HAP-1 (cell line): ENCODE results near the gene TIMM21.
A peak's percentile ranks its signal among the peaks of the same experiment; 100 is the strongest.

Source experiments
- DNase-seq, 2 experiments: peaks; one replicate each; pipeline ENCODE4 v3.0.0-alpha.2; 2016 to 2020; ENCODE audit warnings: low spot score in 2 of 2
- H3K27me3 ChIP-seq: fragments of 250-450 bp; sonication (Bioruptor Pico); 2 replicates; pipeline ENCODE4 v1.5.1; 2020; ENCODE audit warnings: low read depth, mild to moderate bottlenecking, moderate library complexity
- H3K36me3 ChIP-seq: fragments of 250-450 bp; sonication (Bioruptor Pico); replicated peaks from 2 replicates; pipeline ENCODE4 v1.5.1; 2020; ENCODE audit warnings: mild to moderate bottlenecking
- H3K4me1 ChIP-seq: fragments of 250-450 bp; sonication (Bioruptor Pico); 2 replicates; pipeline ENCODE4 v1.5.1; 2020; ENCODE audit warnings: mild to moderate bottlenecking
- H3K4me3 ChIP-seq: fragments of 250-450 bp; sonication (Bioruptor Pico); 2 replicates; pipeline ENCODE4 v1.5.1; 2020; ENCODE audit warnings: mild to moderate bottlenecking, moderate library complexity
- H3K9me3 ChIP-seq: fragments of 250-450 bp; sonication (Bioruptor Pico); 2 replicates; pipeline ENCODE4 v1.5.1; 2020; ENCODE audit warnings: mild to moderate bottlenecking, moderate library complexity
- in situ Hi-C: fragments of 300-500 bp; cut with MboI; formaldehyde crosslinking; loops from 3 replicates; pipeline ENCODE4 v1.14.3; 2020; ENCODE audit warnings: low sequenced_read_pairs, inconsistent platforms, mixed read lengths

TIMM21 gene, protein sequence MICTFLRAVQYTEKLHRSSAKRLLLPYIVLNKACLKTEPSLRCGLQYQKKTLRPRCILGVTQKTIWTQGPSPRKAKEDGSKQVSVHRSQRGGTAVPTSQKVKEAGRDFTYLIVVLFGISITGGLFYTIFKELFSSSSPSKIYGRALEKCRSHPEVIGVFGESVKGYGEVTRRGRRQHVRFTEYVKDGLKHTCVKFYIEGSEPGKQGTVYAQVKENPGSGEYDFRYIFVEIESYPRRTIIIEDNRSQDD

DNA sequence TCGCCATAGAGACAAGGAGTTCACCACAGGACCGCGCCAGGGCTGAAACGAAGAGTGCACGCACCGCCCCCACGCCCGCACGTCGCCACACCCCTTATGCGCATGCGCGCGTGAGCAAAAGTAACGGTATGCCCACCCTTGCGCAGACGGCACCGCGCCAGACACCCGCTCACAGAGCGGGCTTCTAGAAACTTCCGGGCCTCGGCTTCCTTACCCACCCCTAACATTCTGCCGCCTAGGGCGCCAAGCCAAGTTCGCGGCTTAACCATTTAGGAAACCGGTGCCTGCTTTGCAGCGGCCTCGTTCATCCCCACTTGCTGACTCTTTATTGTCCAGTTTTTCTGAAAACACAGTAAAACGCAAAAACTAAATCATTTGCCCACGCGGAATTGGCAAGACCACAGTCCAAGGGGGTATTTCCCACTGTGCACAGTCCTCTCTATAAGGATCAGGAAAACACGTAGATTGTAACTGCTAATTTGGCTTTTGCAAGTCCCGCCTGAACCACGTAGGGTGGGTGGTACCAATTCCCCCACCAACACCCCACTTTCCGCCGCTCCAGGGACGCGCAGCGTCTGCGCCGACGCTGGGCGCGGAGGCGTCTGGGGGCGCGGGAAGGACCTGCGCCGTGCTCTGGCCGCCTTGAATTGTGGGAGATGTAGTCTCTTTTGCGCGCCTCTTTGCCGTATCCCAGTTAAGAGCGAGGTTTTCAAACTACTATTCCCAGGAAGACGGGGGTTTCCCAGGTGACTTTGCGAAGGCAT is at the start of gene TIMM21, which contains the start of gene FBXO15:
TIMM21 (plus strand) TSS at position 745 of the 764 bp plus-strand sequence. CDS start 286 bp downstream, outside the sequence.
FBXO15 (minus strand) TSS at position 56 of the 764 bp plus-strand sequence; CDS start at position 7, 49 bp downstream.
- Histone ChIP-seq H3K27me3 (peaks cover 5% of the 10 kb centered on the region; the same call in 1 of the 2 replicates), H3K4me3 (peak within 1 kb of the TSS; percentile 90), H3K4me1 (peaks cover 26% of the 10 kb centered on the region), H3K9me3 (peaks cover 3% of the 10 kb centered on the region; the same call in 1 of the 2 replicates), H3K36me3 (peaks cover 15% of the 10 kb centered on the region)
- peak; percentile 94 to 95 for DNase-seq
- in situ Hi-C loops = no loop called here

DNA sequence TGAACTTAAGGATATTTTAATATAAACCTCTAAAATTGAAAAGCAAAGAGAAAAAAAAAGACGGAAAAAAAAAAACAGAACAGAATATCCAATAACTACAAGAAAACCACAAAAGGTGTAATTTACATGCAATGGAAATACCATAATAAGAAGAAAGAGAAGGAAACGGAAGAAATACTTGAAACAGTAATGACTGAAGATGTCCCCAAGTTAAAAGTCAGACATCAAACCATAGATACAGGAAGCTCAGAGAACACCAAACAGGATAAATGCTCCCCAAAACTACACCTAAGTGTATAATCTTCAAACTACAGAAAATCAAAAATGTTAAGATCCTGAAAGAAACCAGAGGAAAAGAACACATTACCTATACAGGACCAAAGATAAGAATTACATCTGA is 39.9 kb upstream of the TIMM21 start:
- in situ Hi-C loops = no loop called here
- Histone ChIP-seq H3K4me3 (no peak overlapping the region), H3K4me1 (no peaks in the 10 kb centered on the region), H3K9me3 (no peaks in the 10 kb centered on the region), H3K36me3 (no peaks in the 10 kb centered on the region), H3K27me3 (no peaks in the 10 kb centered on the region)
- no peak for DNase-seq

DNA sequence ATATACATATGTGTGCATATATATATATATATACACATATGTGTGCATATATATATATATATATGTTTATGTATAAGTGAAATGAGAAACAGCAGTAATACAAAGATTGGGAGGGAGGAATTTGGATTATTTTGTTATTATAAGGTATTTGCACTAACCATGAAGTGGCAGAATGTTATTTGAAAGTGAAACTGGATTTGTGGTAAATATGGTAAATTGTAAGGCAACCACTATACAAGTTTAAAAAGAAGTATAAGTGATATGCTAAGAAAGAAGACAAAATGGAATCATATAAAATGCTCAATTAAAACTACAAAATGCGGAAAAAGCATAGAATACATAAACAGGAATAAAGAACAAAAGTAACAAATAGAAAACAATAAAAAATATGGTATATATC is 38.2 kb upstream of the TIMM21 start:
- no peak for DNase-seq
- no peaks in the 10 kb centered on the region for H3K36me3 ChIP-seq
- H3K9me3 ChIP-seq = no peaks in the 10 kb centered on the region
- no peaks in the 10 kb centered on the region for H3K4me1 ChIP-seq
- H3K27me3 ChIP-seq = no peaks in the 10 kb centered on the region
- no peak overlapping the region for H3K4me3 ChIP-seq
- in situ Hi-C loops = no loop called here

DNA sequence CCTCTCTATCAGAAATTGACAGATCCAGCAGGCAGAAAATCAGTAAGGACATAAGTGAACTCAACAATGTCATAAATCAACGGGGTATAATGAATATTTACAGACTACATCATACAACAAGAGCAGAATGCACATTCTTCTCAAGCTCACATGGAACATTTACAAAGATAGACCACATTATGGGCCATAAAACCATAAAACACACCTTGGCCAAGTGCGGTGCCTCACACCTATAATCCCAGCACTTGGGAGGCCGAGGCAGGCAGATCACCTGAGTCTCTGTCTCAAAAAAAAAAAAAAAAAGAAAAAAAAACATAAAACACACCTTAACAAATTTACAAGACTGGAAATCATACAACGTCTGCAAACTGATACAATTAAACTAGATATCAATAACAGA is 37.3 kb upstream of the TIMM21 start:
- in situ Hi-C loops = no loop called here
- Histone ChIP-seq H3K9me3 (no peaks in the 10 kb centered on the region), H3K4me3 (no peak overlapping the region), H3K4me1 (no peaks in the 10 kb centered on the region), H3K36me3 (no peaks in the 10 kb centered on the region), H3K27me3 (no peaks in the 10 kb centered on the region)
- DNase-seq = no peak

DNA sequence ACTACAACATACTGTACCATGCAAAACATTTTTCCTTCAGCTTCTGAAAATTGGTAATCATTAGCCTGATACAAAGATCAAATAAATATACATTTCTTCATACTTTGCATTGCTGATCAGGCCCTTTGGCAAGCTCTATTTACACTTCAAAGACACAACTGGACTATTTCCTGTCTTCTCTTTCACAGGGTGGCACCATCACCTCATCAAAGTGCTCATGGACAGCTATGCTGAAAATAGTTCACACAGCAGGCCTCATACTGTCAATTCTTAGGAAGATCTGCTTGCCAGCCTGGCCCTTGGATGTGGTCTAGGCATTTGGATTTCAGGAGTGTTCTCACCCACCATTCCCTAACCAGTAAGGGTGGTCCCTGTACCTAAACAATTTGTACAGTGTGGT is 34.6 kb upstream of the TIMM21 start:
- Histone ChIP-seq H3K4me3 (no peak overlapping the region), H3K36me3 (no peaks in the 10 kb centered on the region), H3K9me3 (no peaks in the 10 kb centered on the region), H3K27me3 (no peaks in the 10 kb centered on the region), H3K4me1 (no peaks in the 10 kb centered on the region)
- in situ Hi-C loops = no loop called here
- no peak for DNase-seq

DNA sequence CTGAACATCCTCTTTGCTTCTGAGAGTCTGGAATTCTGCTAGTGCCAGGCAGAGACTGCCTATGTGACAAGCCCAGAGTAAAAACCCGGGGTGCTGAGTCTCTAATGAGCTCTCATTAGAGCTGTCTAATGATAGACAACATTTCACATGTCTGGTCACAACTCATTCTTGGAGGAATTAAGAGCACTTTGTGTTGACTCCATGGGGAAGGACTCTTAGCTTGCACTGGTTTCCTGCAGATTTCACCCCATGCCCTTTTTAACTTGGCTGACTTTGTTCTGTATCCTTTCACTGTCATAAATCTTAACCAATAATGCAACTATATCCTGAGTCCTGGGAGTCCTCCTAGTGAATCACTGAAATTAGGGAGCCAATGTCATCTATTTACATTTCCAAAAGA is 34.2 kb upstream of the TIMM21 start:
- Histone ChIP-seq H3K4me3 (no peak overlapping the region), H3K9me3 (no peaks in the 10 kb centered on the region), H3K27me3 (no peaks in the 10 kb centered on the region), H3K36me3 (no peaks in the 10 kb centered on the region), H3K4me1 (no peaks in the 10 kb centered on the region)
- in situ Hi-C loops = no loop called here
- DNase-seq = no peak

DNA sequence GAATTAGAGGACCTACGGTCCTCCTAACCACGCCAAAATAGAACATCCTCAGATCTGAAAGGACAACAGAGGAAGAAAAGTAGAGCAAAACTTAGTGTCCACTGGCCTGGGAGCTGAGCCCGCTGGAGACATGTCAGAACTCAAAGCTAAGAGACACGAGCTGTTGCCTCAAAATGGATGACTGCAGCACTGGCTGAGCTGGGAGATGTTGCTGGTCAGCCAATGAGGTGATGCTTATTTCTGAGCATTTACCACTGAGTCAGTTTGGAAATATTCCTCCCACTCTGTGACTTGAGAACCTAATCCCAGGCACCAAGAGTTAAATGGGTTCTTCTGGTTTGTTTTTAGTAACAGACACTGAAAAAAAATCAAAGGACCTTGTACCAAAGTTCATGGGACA is 33.3 kb upstream of the TIMM21 start:
- in situ Hi-C loops = no loop called here
- H3K4me3 ChIP-seq = no peak overlapping the region
- no peak for DNase-seq
- no peaks in the 10 kb centered on the region for H3K9me3 ChIP-seq
- H3K36me3 ChIP-seq = no peaks in the 10 kb centered on the region
- no peaks in the 10 kb centered on the region for H3K4me1 ChIP-seq
- no peaks in the 10 kb centered on the region for H3K27me3 ChIP-seq

DNA sequence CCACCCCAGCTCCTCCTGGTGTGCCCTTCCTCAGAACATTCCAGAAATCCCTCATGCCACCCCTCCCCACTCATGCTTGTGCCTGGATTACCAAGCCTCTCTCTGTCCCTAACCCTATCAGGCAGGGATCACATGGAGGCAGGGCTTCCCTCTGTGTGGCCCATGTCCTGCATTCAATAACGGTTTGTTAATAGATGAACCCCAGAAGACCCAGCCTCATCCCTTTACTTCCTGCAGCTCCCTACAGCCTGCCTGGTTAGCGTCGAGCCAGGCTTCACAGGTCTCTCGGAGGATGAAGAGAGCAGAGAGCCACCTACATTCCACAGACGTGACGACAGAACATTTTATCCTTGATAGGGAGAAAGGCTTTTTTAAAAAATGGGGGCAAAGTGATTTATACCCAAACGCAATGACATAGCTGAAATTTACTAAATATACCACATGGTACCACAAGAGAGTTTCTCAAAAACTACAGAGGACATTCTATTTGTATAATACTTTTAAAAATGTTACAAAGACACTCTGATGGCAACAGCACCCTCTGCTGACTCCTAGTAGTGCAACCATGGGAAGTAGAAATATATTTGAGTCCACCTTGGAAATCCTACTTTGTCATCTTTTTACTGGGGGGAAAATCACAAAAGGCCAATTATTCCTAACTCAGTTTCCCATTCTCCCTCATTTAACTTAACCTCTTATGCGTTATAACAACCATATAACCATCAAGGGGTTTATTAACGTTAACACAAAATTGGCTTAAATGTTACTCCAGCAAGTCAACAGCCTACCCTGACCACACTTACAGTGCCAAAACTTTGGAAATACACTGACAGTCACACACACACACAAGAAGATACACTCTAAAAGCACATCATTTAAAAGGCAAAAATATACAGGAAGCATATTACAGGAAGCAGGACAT is 31.4 kb upstream of the TIMM21 start:
- H3K9me3 ChIP-seq = no peaks in the 10 kb centered on the region
- peak; percentile 12 to 27 for DNase-seq
- H3K36me3 ChIP-seq = no peaks in the 10 kb centered on the region
- H3K4me1 ChIP-seq = no peaks in the 10 kb centered on the region
- H3K4me3 ChIP-seq = no peak overlapping the region
- in situ Hi-C loops = no loop called here
- H3K27me3 ChIP-seq = 0 out of 2 replicates have a peak, but pooled peaks cover 3% of the 10 kb centered on the region

DNA sequence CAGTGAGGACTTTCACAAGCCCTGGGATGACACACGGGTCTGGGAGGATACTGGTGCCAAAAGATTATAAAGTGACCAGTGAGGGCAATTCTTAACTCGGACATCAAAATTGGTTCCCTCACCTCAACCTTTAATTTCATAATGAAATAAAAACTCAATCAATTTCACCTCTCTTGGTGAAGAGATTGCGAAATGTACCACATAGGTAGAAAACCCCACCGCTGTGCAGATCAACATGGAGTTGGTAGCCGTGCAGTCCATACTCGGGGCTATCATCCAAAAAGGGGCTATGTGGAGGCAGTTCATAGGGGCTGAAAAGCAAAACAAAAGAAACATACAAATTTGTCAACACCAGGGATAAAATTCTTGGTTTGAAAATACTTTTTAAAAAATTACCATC is 25.1 kb upstream of the TIMM21 start:
- Histone ChIP-seq H3K4me1 (peaks cover 8% of the 10 kb centered on the region), H3K9me3 (no peaks in the 10 kb centered on the region), H3K4me3 (no peak overlapping the region), H3K36me3 (no peaks in the 10 kb centered on the region), H3K27me3 (peaks cover 38% of the 10 kb centered on the region)
- no peak for DNase-seq
- in situ Hi-C loops = no loop called here

DNA sequence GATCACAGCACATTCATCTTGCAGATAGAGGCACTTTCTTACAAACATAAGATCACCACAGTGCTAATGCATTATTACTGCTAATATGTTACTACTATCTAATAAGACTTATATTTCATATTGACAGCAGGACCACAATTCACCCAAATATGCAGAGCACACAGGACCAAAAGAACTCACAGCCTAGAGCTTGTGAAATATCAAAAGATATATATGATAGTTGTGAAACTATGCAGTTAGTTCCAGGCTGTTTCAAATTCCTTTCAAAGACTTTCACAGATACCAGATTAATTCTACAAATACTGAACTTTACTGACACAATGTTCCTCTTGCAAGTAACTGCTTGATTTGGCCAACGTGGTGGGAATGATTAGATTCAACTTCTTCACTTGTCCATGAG is 23.7 kb upstream of the TIMM21 start:
- peaks cover 52% of the 10 kb centered on the region for H3K27me3 ChIP-seq
- in situ Hi-C loops = no loop called here

DNA sequence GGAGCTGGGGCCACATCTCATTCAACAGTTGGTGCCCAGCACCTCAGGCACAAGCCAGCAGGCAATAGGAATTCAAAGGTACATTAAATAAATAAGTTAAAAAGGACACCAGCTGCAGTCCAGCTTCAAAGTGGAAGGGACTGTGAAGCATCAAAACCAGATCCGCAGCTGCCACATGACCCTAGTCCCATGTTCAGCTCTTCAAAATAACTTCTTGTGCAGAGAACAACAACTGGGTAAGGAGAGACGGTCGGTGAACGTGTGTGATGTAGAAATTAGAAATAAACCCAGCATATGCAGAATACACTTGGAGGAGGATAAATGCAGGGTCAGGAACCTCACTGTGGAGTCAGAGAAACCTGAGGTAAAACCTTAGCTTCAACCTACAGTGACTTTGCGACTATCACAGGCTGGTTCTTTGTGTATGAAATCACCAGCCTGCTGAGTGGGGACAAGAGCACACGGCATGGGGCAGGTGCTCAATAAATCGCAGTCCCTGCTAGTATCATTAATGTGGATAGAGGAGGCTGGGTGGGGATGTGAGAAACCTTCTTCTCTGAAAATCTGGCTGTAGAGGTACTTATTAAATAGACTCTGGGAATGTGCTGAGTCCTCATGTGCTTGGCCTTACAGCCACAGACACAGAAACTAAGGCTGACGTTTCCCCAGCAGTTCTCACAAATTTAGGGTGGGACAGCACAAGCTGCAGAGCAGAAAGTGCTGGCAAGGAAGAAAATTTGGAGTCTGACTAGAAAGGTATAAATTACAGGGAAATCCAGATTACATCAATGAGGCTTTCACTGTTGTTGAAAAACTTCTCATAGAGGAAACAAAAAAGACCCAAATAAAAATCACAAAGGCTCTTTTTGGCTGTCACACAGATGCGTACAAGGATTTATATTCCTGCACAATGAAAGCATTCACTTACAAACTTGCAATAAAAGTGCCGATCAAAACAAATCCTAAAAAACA is 21.4 kb upstream of the TIMM21 start:
- in situ Hi-C loops = no loop called here
- DNase-seq = peak; percentile 20 to 80

More for the DNA sequence above, 23.7 kb upstream of the TIMM21 start:
- H3K4me1 ChIP-seq = peaks cover 8% of the 10 kb centered on the region
- no peak overlapping the region for H3K4me3 ChIP-seq
- no peaks in the 10 kb centered on the region for H3K36me3 ChIP-seq
- no peak for DNase-seq
- no peaks in the 10 kb centered on the region for H3K9me3 ChIP-seq

DNA sequence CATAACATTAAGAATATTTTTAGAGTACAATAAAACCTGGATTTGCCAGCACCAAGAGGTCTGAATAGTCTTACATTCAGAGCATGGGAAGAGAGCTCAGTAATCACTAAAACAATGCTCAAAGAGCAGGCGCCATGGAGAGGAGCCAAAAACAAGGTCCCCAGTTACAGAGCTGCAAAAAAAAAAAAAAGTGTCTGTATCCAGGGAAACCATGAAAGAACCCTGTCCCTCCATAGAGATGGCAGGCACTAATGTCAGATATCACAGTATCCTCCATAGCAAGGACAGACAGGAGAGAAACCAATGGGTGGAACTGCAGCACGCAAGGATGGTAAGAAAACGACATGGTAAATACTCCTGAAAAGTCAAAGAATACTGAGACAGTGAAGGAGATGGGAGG is 20.2 kb upstream of the TIMM21 start:
- no peaks in the 10 kb centered on the region for H3K9me3 ChIP-seq
- H3K4me3 ChIP-seq = no peak overlapping the region
- peaks cover 8% of the 10 kb centered on the region for H3K4me1 ChIP-seq
- no peaks in the 10 kb centered on the region for H3K36me3 ChIP-seq
- in situ Hi-C loops = no loop called here
- H3K27me3 ChIP-seq = peaks cover 71% of the 10 kb centered on the region
- DNase-seq = no peak

More for the DNA sequence above, 21.4 kb upstream of the TIMM21 start:
- no peaks in the 10 kb centered on the region for H3K36me3 ChIP-seq
- H3K4me3 ChIP-seq = no peak overlapping the region
- H3K4me1 ChIP-seq = peaks cover 8% of the 10 kb centered on the region
- H3K9me3 ChIP-seq = no peaks in the 10 kb centered on the region
- H3K27me3 ChIP-seq = peaks cover 69% of the 10 kb centered on the region

DNA sequence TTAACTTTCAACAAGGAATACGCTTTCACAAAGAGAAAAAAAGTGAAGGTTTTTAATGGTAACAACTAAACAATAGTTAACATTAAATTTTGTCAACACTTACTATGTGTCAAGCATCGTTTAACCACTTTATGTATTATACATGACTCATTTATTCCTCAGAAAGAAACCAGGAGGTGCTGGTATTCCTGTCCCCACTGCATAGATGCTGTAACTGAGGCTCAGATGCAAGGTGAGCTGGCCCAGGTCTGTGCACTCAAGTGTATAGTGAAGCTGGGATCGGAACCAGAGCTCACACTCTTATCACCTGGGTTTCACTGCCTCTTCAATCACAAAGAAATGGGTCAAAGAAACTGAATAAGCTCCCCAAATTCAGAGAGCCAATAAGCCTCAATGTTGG is 17.2 kb upstream of the TIMM21 start:
- Histone ChIP-seq H3K9me3 (no peaks in the 10 kb centered on the region), H3K27me3 (peaks cover 54% of the 10 kb centered on the region), H3K36me3 (no peaks in the 10 kb centered on the region), H3K4me1 (peaks cover 8% of the 10 kb centered on the region), H3K4me3 (no peak overlapping the region)
- in situ Hi-C loops = no loop called here
- DNase-seq = no peak
